ENCODE measurements around the gene GABBR2.

The GABBR2 gene

DNA sequence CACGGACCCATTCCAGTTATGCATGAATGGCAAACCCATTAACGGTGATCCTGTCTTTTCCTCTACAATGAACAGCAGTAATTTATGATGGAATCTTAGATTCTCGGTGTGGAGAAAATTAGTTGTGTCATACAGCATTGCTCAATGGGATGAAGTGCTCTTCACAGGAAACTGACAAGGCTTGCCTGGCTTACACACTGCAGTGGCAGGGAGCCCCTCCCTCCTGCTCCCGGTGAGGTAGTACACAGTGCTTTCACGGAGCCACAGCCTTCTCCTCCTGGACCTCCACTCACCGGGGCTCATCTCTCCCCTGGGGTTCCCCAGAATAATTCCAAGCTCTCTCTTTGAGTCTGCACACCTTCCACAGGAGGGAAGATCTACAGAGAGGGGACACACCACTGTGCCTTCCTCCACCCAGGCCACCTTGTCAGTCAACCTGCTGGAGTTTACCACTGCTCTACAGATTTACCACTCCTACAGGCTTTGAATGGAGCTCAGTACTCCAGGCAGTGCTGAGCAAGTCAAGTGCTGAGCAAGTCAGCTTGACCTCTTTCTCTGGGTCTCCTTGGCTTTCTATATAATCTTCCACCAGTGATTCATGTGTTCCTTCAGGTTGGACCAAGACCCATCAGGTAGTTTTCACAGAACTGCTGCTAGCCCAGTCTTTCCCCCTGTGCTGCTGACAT is 394.2 kb downstream of the GABBR2 start:
- Histone ChIP-seq H3K27me3 (replicated peaks; ENCODE audit: insufficient read depth, low read length) (no peaks in the 10 kb centered on the region), H2AFZ (ENCODE audit: low read length) (no peak overlapping the region), H3K9ac (ENCODE audit: low read length) (no peak overlapping the region), H3F3A (ENCODE audit: insufficient read depth, low read length) (no peaks in the 10 kb centered on the region), H3K4me3 (ENCODE audit: low read length) (no peak overlapping the region), H3K9me2 (replicated peaks; ENCODE audit: insufficient read depth, low read length) (no peaks in the 10 kb centered on the region), H3K4me2 (ENCODE audit: low read depth, low read length) (no peak overlapping the region), H3K27ac (ENCODE audit: low read length) (no peak overlapping the region), H3K4me1 (ENCODE audit: low read length) (no peaks in the 10 kb centered on the region), H3K36me3 (replicated peaks; ENCODE audit: insufficient read depth, low read length) (no peaks in the 10 kb centered on the region), H3K9me3 (replicated peaks; ENCODE audit: insufficient read depth, low read length) (no peaks in the 10 kb centered on the region), H4K20me1 (ENCODE audit: insufficient read depth, low read length) (no peaks in the 10 kb centered on the region), H3K79me2 (ENCODE audit: low read length) (no peaks in the 10 kb centered on the region)
- TF ChIP-seq EZH2phosphoT487 (IDR thresholded peaks at IDR 0.05; ENCODE audit: low read length) (no peak), EZH2 (optimal IDR thresholded peaks at IDR 0.05; ENCODE audit: low read depth, low read length) (no peak)
- TF ChIP-seq, protein P1, sequence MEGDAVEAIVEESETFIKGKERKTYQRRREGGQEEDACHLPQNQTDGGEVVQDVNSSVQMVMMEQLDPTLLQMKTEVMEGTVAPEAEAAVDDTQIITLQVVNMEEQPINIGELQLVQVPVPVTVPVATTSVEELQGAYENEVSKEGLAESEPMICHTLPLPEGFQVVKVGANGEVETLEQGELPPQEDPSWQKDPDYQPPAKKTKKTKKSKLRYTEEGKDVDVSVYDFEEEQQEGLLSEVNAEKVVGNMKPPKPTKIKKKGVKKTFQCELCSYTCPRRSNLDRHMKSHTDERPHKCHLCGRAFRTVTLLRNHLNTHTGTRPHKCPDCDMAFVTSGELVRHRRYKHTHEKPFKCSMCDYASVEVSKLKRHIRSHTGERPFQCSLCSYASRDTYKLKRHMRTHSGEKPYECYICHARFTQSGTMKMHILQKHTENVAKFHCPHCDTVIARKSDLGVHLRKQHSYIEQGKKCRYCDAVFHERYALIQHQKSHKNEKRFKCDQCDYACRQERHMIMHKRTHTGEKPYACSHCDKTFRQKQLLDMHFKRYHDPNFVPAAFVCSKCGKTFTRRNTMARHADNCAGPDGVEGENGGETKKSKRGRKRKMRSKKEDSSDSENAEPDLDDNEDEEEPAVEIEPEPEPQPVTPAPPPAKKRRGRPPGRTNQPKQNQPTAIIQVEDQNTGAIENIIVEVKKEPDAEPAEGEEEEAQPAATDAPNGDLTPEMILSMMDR (IDR thresholded peaks at IDR 0.05; ENCODE audit: low read length) = no peak
- DNase-seq = no peak

DNA sequence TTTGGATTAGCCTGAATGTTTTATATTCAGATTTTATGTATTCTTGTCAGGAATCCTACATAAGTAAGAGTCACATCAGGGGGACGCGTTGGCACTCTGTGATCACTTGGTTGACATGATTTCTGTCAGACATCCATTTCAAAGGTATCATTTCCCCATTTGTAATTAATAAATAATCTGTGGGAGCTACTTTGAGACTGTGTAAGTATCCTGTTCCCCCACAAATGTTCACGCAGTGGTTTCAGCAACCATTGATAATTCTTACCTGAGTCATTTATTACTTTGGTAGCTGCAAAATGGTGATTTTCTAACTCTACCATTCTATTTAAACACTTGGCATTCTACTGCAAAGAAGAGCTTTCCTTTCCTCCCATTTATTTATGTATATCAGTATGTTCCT is 396.4 kb downstream of the GABBR2 start:
- Histone ChIP-seq H3K4me1 (ENCODE audit: low read length) (no peaks in the 10 kb centered on the region), H3F3A (ENCODE audit: insufficient read depth, low read length) (no peaks in the 10 kb centered on the region), H4K20me1 (ENCODE audit: insufficient read depth, low read length) (no peaks in the 10 kb centered on the region), H3K9ac (ENCODE audit: low read length) (no peak overlapping the region), H3K4me2 (ENCODE audit: low read depth, low read length) (no peak overlapping the region), H3K27ac (ENCODE audit: low read length) (no peak overlapping the region), H3K79me2 (ENCODE audit: low read length) (no peaks in the 10 kb centered on the region), H3K9me2 (replicated peaks; ENCODE audit: insufficient read depth, low read length) (no peaks in the 10 kb centered on the region), H3K4me3 (ENCODE audit: low read length) (no peak overlapping the region), H3K9me3 (replicated peaks; ENCODE audit: insufficient read depth, low read length) (no peaks in the 10 kb centered on the region), H3K27me3 (replicated peaks; ENCODE audit: insufficient read depth, low read length) (no peaks in the 10 kb centered on the region), H2AFZ (ENCODE audit: low read length) (no peak overlapping the region), H3K36me3 (replicated peaks; ENCODE audit: insufficient read depth, low read length) (no peaks in the 10 kb centered on the region)
- TF ChIP-seq EZH2phosphoT487 (IDR thresholded peaks at IDR 0.05; ENCODE audit: low read length) = no peak
- no peak for TF ChIP-seq EZH2 (optimal IDR thresholded peaks at IDR 0.05; ENCODE audit: low read depth, low read length)
- TF ChIP-seq, protein P1 (IDR thresholded peaks at IDR 0.05; ENCODE audit: low read length) = no peak
- DNase-seq = no peak

- no peaks in the 10 kb centered on the region for H3K4me1 ChIP-seq (ENCODE audit: low read length)
Measured at GRCh38 chr9:98311541-98311940, 397.2 kb downstream of the GABBR2 start.

More at GRCh38 chr9:98311541-98311940, 397.2 kb downstream of the GABBR2 start:
- Histone ChIP-seq H3K9me3 (replicated peaks; ENCODE audit: insufficient read depth, low read length) (no peaks in the 10 kb centered on the region), H3K79me2 (ENCODE audit: low read length) (no peaks in the 10 kb centered on the region), H2AFZ (ENCODE audit: low read length) (no peak overlapping the region), H3K9me2 (replicated peaks; ENCODE audit: insufficient read depth, low read length) (no peaks in the 10 kb centered on the region), H4K20me1 (ENCODE audit: insufficient read depth, low read length) (no peaks in the 10 kb centered on the region), H3K4me3 (ENCODE audit: low read length) (no peak overlapping the region), H3K36me3 (replicated peaks; ENCODE audit: insufficient read depth, low read length) (no peaks in the 10 kb centered on the region), H3F3A (ENCODE audit: insufficient read depth, low read length) (no peaks in the 10 kb centered on the region), H3K9ac (ENCODE audit: low read length) (no peak overlapping the region), H3K27ac (ENCODE audit: low read length) (no peak overlapping the region), H3K4me2 (ENCODE audit: low read depth, low read length) (no peak overlapping the region), H3K27me3 (replicated peaks; ENCODE audit: insufficient read depth, low read length) (no peaks in the 10 kb centered on the region)
- no peak for DNase-seq
- TF ChIP-seq, protein P1 (IDR thresholded peaks at IDR 0.05; ENCODE audit: low read length) = no peak
- TF ChIP-seq EZH2phosphoT487 (IDR thresholded peaks at IDR 0.05; ENCODE audit: low read length) (no peak), EZH2 (optimal IDR thresholded peaks at IDR 0.05; ENCODE audit: low read depth, low read length) (no peak)

All from MM.1S (cell line).